HG03175 (cell line): ENCODE data around the gene SOX6.

Experiments
- ATAC-seq: cut with Tn5 transposase; IDR thresholded peaks from one replicate; pipeline ENCODE4 v1.9.1; 2021; ENCODE audit warnings: mild to moderate bottlenecking, moderate library complexity; ENCODE audit not compliant: unreplicated experiment

SOX6 gene

GRCh38 chr11:16011396-16011795 is 344.9 kb downstream of the SOX6 start:
- no peak for ATAC-seq

DNA sequence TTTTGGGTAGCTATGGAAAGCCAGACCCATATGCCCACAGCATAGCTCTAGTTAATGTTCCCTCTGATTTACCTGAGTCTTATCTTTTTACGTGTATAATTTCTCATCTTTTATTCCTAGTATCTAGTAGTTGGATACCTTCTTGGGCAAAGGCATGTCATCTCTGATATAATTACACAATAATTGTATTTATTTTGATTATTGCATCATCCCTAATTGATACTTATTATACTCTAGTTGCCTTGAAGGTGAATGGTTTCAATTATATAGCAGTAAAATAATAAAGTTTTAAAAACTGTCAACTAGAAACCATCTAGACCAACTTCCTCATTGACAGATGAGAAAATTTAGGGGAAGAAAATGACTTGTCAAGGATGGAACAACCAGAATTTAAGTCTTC is 347.3 kb downstream of the SOX6 start:
- ATAC-seq, result no peak

DNA sequence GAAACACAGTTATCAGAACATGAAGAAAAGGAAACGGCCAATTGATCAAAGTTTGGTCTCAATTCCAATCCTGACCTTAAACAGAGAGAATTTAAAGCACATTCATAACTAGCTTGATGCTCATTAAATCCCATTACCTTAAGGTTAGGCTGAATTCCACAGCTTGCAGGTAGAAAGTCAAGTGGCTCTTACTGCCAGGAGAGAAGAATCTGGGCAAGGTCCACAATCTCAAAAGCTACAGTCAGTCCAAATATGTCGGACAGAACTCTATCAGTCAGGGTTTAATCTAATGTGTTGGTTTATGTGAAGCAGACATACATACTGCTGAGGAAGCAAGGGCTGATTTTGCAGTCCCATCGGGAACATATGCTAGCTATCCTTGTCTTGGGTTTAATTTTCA is 348.8 kb downstream of the SOX6 start:
- ATAC-seq, result no peak

- no peak for ATAC-seq
These were observed 353.4 kb downstream of the SOX6 start for GRCh38 chr11:16002942-16003341.

DNA sequence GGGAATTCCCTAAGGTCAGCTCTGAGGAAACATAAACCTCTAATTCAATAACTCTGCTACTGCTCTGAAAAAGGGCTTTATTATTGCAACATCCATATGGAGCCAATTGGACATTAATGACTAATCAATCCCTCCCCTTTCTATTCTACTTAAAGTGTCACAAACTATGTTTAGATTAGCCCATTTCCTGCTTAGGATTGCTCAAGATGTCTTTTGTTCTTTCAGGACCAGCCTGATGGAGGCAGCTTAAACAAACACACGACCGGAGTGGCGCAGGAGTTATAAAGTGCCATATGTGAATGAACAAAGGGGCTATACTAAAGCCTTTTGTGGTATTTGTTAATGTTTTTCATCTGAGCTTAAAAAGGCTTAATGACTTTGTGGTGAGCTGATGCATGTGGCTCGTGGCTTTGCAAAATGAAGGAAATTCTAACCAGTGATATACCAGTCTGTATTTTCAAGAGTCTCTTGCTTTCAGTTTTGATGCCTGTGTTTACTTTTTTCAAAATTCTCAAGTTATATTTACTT is 354.4 kb downstream of the SOX6 start:
- ATAC-seq, result no peak

GRCh38 chr11:16001044-16001568 is 355.2 kb downstream of the SOX6 start:
- ATAC-seq, result no peak

DNA sequence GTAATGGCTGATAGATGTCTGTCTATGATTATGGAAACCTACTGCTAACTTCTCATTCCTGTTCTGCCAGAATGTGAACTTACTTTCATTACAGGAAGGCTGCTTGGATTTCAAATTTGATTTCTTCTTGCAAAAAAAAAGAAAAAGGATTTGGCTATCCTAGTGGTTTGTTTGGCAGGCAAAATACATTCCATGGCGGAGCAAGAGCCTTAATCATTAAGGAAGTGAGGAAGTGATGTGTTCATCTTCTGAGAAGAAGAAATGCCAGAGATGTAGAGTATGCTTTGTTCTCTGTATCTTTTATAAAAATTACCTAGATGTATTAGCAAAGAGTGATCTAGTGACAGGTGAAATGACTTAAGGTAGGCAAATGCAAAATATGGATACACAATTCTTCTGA is 356.3 kb downstream of the SOX6 start:
- ATAC-seq, result no peak

- ATAC-seq, result no peak
These were observed 363.0 kb downstream of the SOX6 start for GRCh38 chr11:15993345-15993744.

DNA sequence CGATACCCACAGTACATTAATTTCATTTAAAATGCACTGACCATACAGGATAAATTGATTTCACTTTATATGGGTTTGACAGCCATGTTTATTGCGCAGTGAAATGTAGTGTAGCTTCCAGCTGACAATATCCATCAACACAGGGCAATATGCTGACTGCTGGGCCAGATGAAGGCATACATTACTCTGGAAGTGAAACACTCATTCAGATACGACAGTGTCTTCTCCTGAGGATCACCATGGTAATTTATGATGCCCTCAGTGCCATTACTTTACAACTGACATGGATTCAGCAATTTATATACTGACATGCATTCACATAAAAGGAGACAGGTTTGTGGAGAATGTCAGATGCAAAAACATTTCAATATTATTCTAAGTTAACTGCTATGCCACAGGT is 365.1 kb downstream of the SOX6 start:
- ATAC-seq, result no peak

- ATAC-seq, result no peak
These were observed 366.7 kb downstream of the SOX6 start for GRCh38 chr11:15989685-15990084.

DNA sequence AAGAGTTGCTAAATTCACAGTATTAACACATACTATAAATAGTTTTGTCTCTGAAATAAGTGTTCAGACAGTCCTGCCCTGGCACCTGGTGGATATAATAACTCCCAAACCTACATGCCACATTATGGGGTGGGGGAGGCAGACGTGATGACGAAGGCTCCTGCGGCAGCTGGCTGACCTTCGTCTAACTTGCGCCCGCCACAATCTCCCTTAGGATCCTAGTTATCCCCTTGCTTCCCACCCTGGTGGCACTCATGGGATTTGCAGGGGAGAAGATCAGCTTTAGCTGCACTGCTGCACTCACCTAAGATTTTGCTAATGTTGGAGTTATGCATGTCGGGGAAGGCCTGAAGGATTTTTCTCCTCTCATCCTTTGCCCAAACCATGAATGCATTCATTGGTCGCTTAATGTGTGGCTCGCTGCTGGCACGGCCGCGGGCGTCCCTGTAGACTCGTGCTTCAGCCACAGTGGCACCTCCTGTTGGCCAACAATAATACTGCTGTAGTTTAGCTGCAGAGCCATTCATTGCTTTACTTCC is 367.6 kb downstream of the SOX6 start:
- ATAC-seq, result no peak

DNA sequence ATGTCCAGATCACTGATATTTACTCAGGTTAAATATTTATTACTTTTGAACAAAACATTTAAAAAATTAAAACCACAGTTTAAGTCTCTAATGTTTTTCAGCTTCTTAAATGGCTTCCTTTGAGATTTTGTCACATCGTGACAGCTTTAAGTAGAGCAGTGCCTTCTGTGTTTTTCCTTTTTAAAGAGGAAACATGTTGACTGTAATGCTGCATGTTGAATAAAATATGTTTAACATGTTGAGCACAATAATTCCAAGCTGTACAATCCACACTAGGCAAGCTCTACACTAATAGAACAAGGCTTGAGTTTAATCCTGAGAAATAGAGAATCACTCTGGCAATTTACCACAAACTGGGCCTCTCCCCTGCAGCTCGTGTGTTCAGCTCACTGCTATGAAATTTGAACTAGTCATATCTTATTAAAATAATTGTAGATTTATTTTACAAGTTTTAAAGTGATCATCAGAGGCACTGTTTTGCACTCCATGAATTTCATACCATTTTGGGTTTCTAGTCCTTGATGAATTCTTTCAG is 368.3 kb downstream of the SOX6 start:
- ATAC-seq, result no peak

DNA sequence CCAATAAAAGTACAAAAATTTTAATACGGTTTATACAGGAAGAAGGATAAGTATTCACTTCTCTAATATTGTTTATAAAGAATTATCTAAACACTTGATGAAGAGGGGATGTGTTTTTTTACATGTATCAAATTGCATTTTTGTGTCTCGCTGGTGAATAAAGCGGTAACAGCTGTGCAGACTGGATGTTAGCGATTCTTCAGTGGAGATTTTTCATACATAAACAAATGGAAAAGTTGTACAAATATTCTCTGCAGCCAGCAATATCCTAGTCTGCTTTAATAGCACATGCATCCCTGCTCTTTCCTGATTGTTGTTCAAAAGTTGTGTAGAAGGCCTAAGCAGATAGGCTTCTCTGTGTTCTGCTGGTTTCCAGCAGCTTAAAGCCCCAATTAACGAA is 369.3 kb downstream of the SOX6 start:
- ATAC-seq, result no peak

DNA sequence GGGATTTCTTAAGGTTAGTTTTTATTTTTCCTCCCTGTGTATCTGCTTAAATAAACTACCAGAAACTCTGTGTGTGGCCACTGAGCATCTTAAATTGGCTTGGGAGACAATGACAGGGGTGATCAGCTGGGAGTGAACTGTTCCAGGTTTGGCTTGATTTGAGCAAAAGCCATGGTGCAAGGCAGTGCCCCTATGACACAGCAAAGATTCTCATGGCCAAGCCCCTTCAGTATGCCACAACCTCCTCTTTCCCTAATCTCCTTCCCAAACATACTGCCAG is 370.5 kb downstream of the SOX6 start:
- no peak for ATAC-seq

GRCh38 chr11:15985127-15985859 is 371.1 kb downstream of the SOX6 start:
- ATAC-seq, result no peak

- ATAC-seq, result no peak
These were observed 375.1 kb downstream of the SOX6 start for GRCh38 chr11:15981292-15981691.

DNA sequence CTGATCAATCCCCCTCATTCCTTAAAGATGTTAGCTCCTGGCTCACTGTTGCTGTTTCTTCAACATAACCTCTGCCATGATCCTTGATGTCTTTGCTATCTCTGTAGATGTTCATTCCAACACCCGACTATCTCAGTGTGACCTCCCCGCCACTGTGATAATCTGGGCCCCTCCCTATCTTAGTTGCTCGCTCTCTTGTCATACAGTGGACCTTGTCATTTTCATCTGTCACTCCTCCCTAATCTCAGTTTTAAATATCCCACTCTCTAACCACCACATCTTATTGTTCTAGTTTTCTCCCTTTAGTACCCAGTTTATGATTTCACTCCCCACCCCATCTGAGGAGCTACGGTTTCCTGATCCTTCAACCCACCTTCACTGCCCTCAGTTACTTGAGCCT is 379.2 kb downstream of the SOX6 start:
- ATAC-seq, result no peak

DNA sequence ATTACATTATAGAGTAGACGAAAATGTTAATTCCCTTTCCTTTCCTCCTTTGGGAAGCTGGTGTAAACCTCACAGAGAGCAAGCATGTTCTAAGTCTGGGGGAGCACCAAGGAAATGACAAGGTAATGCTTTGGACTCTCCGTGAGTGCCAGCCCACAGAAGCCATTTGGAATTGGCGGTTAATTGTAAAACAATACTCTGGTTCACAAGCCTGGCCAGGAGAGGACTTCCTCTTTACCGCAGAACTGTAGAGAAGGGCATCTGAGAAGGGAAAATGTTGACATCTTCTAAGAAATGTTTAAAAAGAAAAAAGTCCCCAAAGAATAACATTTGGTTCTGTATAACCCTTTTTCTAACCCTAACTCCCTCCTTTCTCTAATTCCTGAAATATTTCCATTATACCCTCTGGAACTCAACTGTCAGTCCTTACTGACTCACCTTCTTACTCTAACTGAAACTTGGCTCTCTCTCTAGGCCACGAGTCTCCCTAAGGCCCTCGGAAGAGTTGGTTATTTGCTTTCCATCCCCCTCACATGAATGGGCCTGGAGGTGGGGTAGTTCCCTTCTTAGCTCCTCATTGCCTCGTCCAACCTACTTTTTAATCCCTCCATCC is 379.8 kb downstream of the SOX6 start:
- no peak for ATAC-seq

GRCh38 chr11:15975742-15976141 is 380.6 kb downstream of the SOX6 start:
- ATAC-seq, result no peak

DNA sequence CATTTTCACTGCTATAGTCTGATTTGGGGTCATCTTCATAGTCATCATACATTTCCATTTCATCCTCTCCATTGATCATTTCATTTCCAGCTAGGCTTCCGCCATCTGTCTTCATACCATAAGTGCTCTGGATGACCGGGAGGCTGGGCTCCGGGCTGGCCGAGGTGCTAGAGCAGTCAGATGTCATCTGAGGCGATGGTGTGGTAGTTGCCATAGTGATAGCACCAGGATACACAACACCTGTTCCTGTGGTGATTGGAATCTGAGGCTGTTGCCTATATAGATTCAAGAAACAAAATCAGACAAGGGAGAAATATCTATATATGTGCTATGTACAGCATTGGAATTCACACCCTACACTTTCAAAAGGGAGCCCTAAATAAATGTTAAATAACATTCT is 383.5 kb downstream of the SOX6 start:
- ATAC-seq, result no peak

GRCh38 chr11:15971215-15971546 is 385.2 kb downstream of the SOX6 start:
- no peak for ATAC-seq

GRCh38 chr11:15970506-15971214 is 385.7 kb downstream of the SOX6 start:
- ATAC-seq, result no peak
